GM23338 (cell line): ENCODE measurements around the gene TBL1XR1.

Experiments
- CREB1 ChIP-seq: fragments of 250-450 bp; sonication (Bioruptor Pico); IDR thresholded peaks from 2 replicates; pipeline ENCODE4 v1.5.0; 2020; ENCODE audit warnings: low read depth, mild to moderate bottlenecking, moderate library complexity
- CTCF ChIP-seq, 2 experiments: fragments of 200-600 bp in 1 of 2; sonication (generic) in 1 of 2; conservative IDR thresholded peaks; 2 replicates each; pipeline versions ENCODE4 v1.5.1 to v1.6.1; 2016 to 2017; ENCODE audit warnings: antibody characterized with exemption in 2 of 2, low read depth in 2 of 2, mild to moderate bottlenecking in 2 of 2, moderate library complexity in 1 of 2
- EZH2 ChIP-seq: fragments of 200-600 bp; sonication (generic); IDR thresholded peaks from one replicate; pipeline ENCODE4 v1.8.0; 2017; ENCODE audit warnings: antibody characterized with exemption, mild to moderate bottlenecking, low read depth; ENCODE audit not compliant: unreplicated experiment
- EZH2phosphoT487 ChIP-seq: fragments of 200-600 bp; sonication (generic); IDR thresholded peaks from one replicate; pipeline ENCODE4 v1.8.1; 2018; ENCODE audit warnings: antibody characterized with exemption; ENCODE audit not compliant: unreplicated experiment
- NANOG ChIP-seq: IDR thresholded peaks from 2 replicates; pipeline ENCODE4 v1.6.1; 2016; ENCODE audit warnings: antibody characterized with exemption, borderline replicate concordance
- POLR2AphosphoS5 ChIP-seq: IDR thresholded peaks from 2 replicates; pipeline ENCODE4 v1.6.1; 2016; ENCODE audit warnings: antibody characterized with exemption, low read depth
- REST ChIP-seq: IDR thresholded peaks from one replicate; pipeline ENCODE4 v1.6.1; 2018; ENCODE audit warnings: antibody characterized with exemption; ENCODE audit not compliant: unreplicated experiment
- STAT1 ChIP-seq: IDR thresholded peaks from one replicate; pipeline ENCODE4 v1.6.1; 2016; ENCODE audit warnings: antibody characterized with exemption; ENCODE audit not compliant: unreplicated experiment
- ZNF331 ChIP-seq: fragments of 250-450 bp; sonication (Bioruptor Pico); IDR thresholded peaks from 2 replicates; pipeline ENCODE4 v1.5.0; 2020; ENCODE audit warnings: low read depth, mild to moderate bottlenecking, moderate library complexity

- no peak for TF ChIP-seq CTCF (conservative IDR thresholded peaks at IDR 0.05; ENCODE audit: low read depth in 2 of 2)
- TF ChIP-seq EZH2: no peak
- TF ChIP-seq NANOG: no peak
- no peak for TF ChIP-seq POLR2AphosphoS5
- TF ChIP-seq EZH2phosphoT487: no peak
- TF ChIP-seq CREB1 (CRISPR knock-in tag): no peak
- no peak for TF ChIP-seq STAT1
- no peak for TF ChIP-seq REST
- no peak for TF ChIP-seq ZNF331 (CRISPR knock-in tag)
Observed at GRCh38 chr3:177168431-177168830, 28.9 kb downstream of the TBL1XR1 start.
